Amygdala (tissue), 56 donors: ENCODE data around the gene ZNF738.

Source experiments
- DNase-seq, 56 donors: peaks; one replicate each; lab custom pipeline; 2025; lab: John Stamatoyannopoulos, UW

Gene ZNF738

DNA sequence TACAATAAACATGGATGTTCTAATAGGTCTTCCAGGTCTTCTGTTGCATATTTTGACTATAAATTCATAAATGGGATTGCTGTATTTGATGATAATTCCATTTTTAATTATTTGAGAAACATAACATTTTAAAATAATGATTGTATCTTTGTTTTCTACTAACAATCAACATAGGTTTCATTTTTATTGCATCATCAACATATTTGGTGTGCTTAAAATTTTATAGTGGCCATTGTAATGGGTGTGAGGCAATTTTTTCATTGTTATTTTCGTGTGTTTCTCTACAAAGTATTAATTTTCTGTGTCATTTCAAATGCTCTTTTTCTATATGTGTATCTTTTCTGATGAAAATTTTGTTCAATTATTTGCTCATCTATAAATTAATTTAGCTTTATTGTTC is 51.4 kb downstream of the ZNF738 start:
- DNase-seq = no peak

DNA sequence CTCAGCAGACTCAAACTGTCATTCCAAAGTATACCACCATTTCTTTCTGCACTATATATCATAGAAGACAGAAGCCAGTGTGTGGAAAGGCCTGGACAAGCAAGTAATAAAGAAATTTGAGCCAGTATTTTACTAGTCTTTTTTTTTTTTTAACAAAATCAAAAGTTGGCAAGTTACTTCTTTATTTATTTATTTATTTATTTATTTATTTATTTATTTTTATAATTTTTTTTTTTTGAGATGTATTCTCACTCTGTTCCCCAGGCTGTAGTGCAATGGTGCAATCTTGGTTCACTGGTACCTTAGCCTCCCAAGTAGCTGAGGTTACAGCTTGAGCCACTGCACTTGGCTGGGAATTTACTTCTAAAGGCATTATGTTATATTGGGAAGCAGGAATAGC is 63.4 kb downstream of the ZNF738 start:
- no peak for DNase-seq

DNA sequence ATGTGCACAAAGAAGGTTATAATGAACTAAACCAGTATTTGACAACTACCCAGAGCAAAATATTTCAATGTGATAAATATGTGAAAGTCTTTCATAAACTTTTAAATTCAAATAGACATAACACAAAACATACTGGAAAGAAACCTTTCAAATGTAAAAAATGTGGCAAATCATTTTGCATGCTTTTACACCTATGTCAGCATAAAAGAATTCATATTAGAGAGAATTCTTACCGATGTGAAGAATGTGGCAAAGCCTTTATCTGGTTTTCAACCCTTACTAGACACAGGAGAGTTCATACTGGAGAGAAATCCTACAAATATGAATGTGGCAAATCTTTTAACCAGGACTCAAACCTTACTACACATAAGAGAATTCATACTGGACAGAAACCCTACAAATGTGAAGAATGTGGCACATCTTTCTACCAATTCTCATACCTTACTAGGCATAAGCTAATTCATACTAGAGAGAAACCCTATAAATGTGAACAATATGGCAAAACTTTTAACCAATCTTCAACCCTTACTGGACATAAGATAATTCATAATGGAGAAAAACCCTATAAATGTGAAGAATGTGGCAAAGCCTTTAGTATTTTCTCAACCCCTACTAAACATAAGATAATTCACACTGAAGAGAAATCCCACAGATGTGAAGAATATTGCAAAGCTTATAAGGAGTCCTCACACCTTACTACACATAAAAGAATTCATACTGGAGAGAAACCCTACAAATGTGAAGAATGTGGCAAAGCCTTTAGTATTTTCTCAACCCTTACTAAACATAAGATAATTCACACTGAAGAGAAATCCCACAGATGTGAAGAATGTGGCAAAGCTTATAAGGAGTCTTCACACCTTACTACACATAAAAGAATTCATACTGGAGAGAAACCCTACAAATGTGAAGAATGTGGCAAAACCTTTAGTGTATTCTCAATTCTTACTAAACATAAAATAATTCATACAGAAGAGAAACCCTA is 64.5 kb downstream of the ZNF738 start:
- no peak for DNase-seq
